ENCODE data around the gene MYH7. TPM values are rescaled to one million over a fixed set of nuclear protein-coding genes. Genes with fewer than 3 reads are reported as not detected.

The MYH7 gene
- total RNA-seq: not detected in 2 replicates

DNA sequence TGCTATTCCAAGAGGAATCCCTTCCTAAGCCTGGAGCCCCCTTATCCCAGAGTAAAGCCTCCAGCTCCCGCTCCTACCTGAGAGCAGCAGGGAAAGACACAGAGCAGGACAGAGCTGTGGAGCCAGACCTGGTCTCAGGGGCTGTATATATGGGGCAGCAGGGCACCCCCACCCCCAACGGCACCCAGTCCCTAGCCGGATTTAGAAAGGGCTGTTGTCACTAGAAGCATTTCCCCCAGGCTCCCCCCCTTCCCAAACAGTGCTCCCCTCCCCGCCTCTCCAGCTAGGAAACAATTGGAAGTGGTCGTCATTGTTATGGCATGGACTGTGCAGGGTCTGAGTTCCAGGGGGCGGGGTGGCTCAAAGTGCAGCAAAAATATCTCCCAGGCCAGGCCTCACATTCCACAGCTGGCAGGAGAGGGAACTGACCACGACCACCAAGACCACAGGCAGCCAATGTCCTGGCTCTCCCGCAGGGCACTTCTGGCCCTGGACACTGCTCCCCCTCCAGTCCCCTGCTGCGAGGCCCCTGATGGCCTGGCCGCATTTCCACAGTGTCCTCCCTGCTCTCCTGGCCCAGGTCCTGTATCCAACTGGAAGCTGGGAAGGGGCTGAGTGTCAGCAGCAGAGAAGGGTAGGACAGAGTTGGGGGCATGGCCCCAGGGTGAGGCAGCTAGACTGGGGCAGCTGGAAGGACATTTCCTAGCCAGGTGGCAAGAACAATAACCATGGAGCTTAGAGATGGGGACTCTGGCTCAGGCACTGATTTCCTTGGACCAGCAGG, at the start of gene MYH7:
Gene MYH7 (minus strand): TSS at position 118 of the 784 bp plus-strand sequence. CDS start 1,928 bp downstream, outside the sequence.

DNA sequence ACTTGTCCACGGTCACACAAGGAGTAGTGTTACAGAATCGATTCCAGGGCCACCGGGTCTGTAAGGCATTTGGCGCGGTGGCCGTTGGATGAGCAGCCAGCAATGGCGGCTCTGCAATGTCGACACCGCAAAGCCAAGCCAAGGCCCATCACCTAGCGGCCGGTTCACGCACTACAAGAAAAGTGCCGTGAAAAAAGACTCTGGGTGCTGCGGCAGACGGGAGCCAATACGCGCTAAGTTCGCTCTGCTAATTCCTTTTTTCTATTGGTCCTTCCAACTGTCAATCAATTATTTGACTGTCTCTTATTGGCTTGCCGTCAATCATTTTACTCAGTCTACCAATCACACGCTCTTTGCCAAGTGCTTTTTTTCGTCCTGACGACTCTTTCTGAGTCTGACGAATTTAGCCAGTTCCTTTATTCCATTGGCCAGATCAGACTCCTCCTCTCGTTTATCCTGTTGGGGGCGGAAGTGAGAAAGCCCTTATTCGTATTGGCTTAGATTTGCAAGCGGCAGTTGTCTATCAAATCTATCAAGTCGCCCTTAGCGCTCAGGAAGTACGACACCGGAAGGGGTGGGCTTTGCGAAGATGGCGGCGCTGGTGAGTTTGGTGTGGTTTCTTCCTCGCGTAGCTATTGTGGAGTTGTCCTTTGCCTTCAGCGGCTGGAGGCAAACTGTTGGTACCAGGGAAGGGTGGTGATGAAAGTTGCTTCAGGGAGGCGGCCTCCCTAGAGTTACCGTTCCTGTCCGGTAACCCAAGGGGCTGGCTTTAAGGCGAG, 33.9 kb upstream of the MYH7 start, which contains the start of gene NGDN:
Gene NGDN (plus strand): TSS at position 577 of the 779 bp plus-strand sequence. CDS start 13 bp downstream, at position 590.

GRCh38 chr14:23407516-23408306, 27.7 kb downstream of the MYH7 start, which contains the start of gene MYH6:
TSS of gene MYH6 (minus strand) at chr14:23408273. CDS start at chr14:23407223, 1,050 bp downstream.

GRCh38 chr14:23376482-23377197, 58.8 kb downstream of the MYH7 start, which contains the start of gene CMTM5:
TSS of gene CMTM5 (plus strand) at chr14:23377046. CDS start at chr14:23377252, 206 bp downstream.

GRCh38 chr14:23372509-23372908, 63.0 kb downstream of the MYH7 start, which contains the start of gene IL25:
TSS of gene IL25 (plus strand) at chr14:23372809.

DNA sequence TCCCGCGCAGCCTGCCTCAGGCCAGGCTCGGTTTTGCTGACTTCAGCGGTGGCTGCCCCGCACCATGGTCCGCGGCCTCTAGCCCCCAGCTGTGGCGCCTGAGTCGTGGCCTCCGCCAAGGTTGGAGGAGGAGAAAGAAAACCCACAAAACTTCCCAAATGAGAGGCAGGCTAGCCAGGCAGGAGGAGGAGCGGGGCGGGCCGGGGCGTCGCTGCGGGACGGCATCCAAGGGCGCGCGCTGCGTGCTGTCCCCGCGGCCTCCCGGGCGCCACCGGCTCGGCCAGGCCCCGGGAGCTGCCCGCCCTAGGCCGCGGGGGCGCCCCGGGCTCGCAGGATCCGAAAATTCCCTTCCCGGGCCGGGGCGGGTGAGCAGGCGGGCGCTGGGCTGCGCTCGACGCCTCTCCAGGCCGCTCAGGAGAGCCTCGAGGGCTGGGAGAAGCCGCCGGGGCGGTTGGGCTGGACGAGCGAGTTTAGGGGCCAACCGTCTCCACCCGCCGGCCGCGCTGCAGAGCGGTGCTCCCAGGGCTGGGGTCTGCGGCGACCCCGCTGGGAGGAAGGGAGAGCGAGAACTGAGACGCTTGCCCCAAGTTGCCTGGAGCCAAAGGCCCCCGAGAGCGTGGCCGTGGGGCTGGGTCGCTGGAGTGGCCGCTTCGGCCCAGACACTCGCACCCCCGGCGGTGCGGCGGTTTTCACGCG, 70.3 kb downstream of the MYH7 start, which contains the start of gene EFS:
Gene EFS (minus strand): TSS at position 137 of the 696 bp plus-strand sequence. CDS start 147 bp downstream, outside the sequence.

Other genes starting within 250 kb of the MYH7 start
- not detected in 2 replicates for gene RNF212B, start 197.7 kb downstream of the MYH7 start, total RNA-seq
- gene HOMEZ, start 149.5 kb downstream of the MYH7 start, total RNA-seq: 11.6 and 14.8 TPM in 2 replicates
- gene PPP1R3E, start 132.8 kb downstream of the MYH7 start, total RNA-seq: 0.70 and 3.3 TPM in 2 replicates
- gene BCL2L2, start 128.8 kb downstream of the MYH7 start, total RNA-seq: 25.4 and 25.6 TPM in 2 replicates
- gene PABPN1, start 114.2 kb downstream of the MYH7 start, total RNA-seq: 34.5 and 56.2 TPM in 2 replicates
- gene SLC22A17, start 82.8 kb downstream of the MYH7 start, total RNA-seq: 1.4 and 5.9 TPM in 2 replicates
- 8.2 and 10.1 TPM in 2 replicates for gene EFS, start 70.5 kb downstream of the MYH7 start, total RNA-seq
- not detected in 2 replicates for gene IL25, start 62.9 kb downstream of the MYH7 start, total RNA-seq
- gene CMTM5, start 58.6 kb downstream of the MYH7 start, total RNA-seq: not detected in 2 replicates
- gene MYH6, start 27.4 kb downstream of the MYH7 start, total RNA-seq: not detected in 2 replicates
- gene NGDN, start 34.0 kb upstream of the MYH7 start, total RNA-seq: 21.9 and 37.1 TPM in 2 replicates
- gene ZFHX2, start 116.1 kb upstream of the MYH7 start, total RNA-seq: 0.23 TPM in 1 of 2 replicates, not detected in the other
- 2.7 and 4.8 TPM in 2 replicates for gene THTPA, start 120.6 kb upstream of the MYH7 start, total RNA-seq
- gene AP1G2, start 132.1 kb upstream of the MYH7 start, total RNA-seq: 53.6 and 70.6 TPM in 2 replicates
- not detected in 2 replicates for gene JPH4, start 143.1 kb upstream of the MYH7 start, total RNA-seq
- 0.31 TPM in 1 of 2 replicates, not detected in the other for gene DHRS2, start 200.7 kb upstream of the MYH7 start, total RNA-seq

Measured in hair follicular keratinocyte (primary cell).